CMK (cell line): ENCODE data around the gene MFAP5.
"Not testable (repeated sequence)": the region's sequence is repeated elsewhere in the genome, so short reads cannot be mapped to it uniquely, and the experiment has no call there.

Experiments used
- DNase-seq: peaks from one replicate; pipeline ENCODE4 v3.0.0-alpha.2; 2010; ENCODE audit warnings: low read depth

MFAP5 gene

GRCh38 chr12:8675591-8676036 lies 13.0 kb upstream of the MFAP5 start:
- DNase-seq = no peak

- DNase-seq = no peak
Measured at GRCh38 chr12:8672381-8672780, 9.8 kb upstream of the MFAP5 start.

- no peak for DNase-seq
Measured at GRCh38 chr12:8668441-8668840, 5.8 kb upstream of the MFAP5 start.

- DNase-seq = no peak
Measured at GRCh38 chr12:8667270-8667669, 4.6 kb upstream of the MFAP5 start.

GRCh38 chr12:8665759-8666158 lies 3.1 kb upstream of the MFAP5 start:
- DNase-seq = no peak

- no peak for DNase-seq
Measured at GRCh38 chr12:8664228-8664913, 1.7 kb upstream of the MFAP5 start.

GRCh38 chr12:8661751-8662150 lies 875 bp downstream of the MFAP5 start:
- DNase-seq = no peak

- DNase-seq = no peak
Measured at GRCh38 chr12:8661016-8661415, 1.6 kb downstream of the MFAP5 start.

- no peak for DNase-seq
Measured at GRCh38 chr12:8658346-8658745, 4.3 kb downstream of the MFAP5 start.

GRCh38 chr12:8655421-8655820 lies 7.2 kb downstream of the MFAP5 start:
- DNase-seq = no peak

GRCh38 chr12:8648576-8649205 lies 13.9 kb downstream of the MFAP5 start:
- no peak for DNase-seq

- DNase-seq = no peak
Measured at GRCh38 chr12:8647968-8648367, 14.7 kb downstream of the MFAP5 start.

- no peak for DNase-seq
Measured at GRCh38 chr12:8644345-8645248, 18.0 kb downstream of the MFAP5 start.

GRCh38 chr12:8642775-8643174 lies 19.9 kb downstream of the MFAP5 start:
- no peak for DNase-seq

- DNase-seq = no peak
Measured at GRCh38 chr12:8639936-8640335, 22.7 kb downstream of the MFAP5 start.

- no peak for DNase-seq
Measured at GRCh38 chr12:8638951-8639350, 23.7 kb downstream of the MFAP5 start.

GRCh38 chr12:8637666-8638065 lies 25.0 kb downstream of the MFAP5 start:
- no peak for DNase-seq

GRCh38 chr12:8637244-8637643 lies 25.4 kb downstream of the MFAP5 start:
- DNase-seq = no peak

GRCh38 chr12:8636581-8636980 lies 26.0 kb downstream of the MFAP5 start:
- DNase-seq = no peak

- DNase-seq = not testable (repeated sequence)
Measured at GRCh38 chr12:8636007-8636346, 26.6 kb downstream of the MFAP5 start.

GRCh38 chr12:8635342-8636006 lies 27.2 kb downstream of the MFAP5 start:
- not testable (repeated sequence) for DNase-seq

GRCh38 chr12:8630131-8630530 lies 32.5 kb downstream of the MFAP5 start:
- DNase-seq = no peak
